HEK293 (cell line): Measurements from ENCODE around the gene CRB2.

Experiments
- CTCF ChIA-PET: fragments of 350-600 bp; formaldehyde crosslinking; extraction: SDS; loops from one replicate; lab custom pipeline; 2021; ENCODE audit warnings: antibody characterized with exemption; lab: Yijun Ruan, JAX
- POLR2A ChIA-PET: fragments of 300-600 bp; formaldehyde crosslinking; extraction: SDS; loops from one replicate; lab custom pipeline; 2020; ENCODE audit warnings: antibody characterized with exemption, inconsistent platforms; lab: Yijun Ruan, JAX
- H3K27ac ChIP-seq: fragments of 200-500 bp; sonication (Bioruptor generic); 2 replicates; pipeline ENCODE4 v1.5.1; 2014; ENCODE audit warnings: low read depth, low read length, control low read depth, inconsistent platforms; ENCODE audit errors: extremely low read depth
- H3K36me3 ChIP-seq, 2 experiments: fragments of 200-500 bp in 1 of 2; sonication (Bioruptor generic) in 1 of 2; 1 replicate in 1 of 2; 2 replicates in 1 of 2; pipeline ENCODE4 v1.5.1; 2014 to 2017; ENCODE audit warnings: inconsistent platforms in 2 of 2, low read length in 2 of 2; ENCODE audit not compliant: control insufficient read depth in 2 of 2, insufficient read depth in 1 of 2
- H3K4me1 ChIP-seq: fragments of 200-500 bp; sonication (Bioruptor generic); 2 replicates; pipeline ENCODE4 v1.5.1; 2014; ENCODE audit warnings: mild to moderate bottlenecking, low read length, inconsistent platforms; ENCODE audit not compliant: control insufficient read depth, insufficient read depth
- H3K4me3 ChIP-seq: 2 replicates; pipeline ENCODE4 v1.5.1; 2011; ENCODE audit warnings: low read depth, mild to moderate bottlenecking, control low read depth, low read length, moderate library complexity
- H3K9me3 ChIP-seq: fragments of 200-500 bp; sonication (Bioruptor generic); 2 replicates; pipeline ENCODE4 v1.5.1; 2014; ENCODE audit warnings: low read depth, low read length, inconsistent platforms; ENCODE audit not compliant: control insufficient read depth, insufficient read depth
- GLIS1 ChIP-seq: fragments of 450-650 bp; formaldehyde crosslinking; IDR thresholded peaks from 2 replicates; pipeline ENCODE4 v1.5.1; 2016; ENCODE audit warnings: missing biosample characterization, missing genetic modification characterization
- HOXA7 ChIP-seq: sonication (generic); formaldehyde crosslinking; IDR thresholded peaks from 2 replicates; pipeline ENCODE4 v1.8.1; 2022; ENCODE audit warnings: missing genetic modification reagents, borderline replicate concordance
- KLF7 ChIP-seq: fragments of 450-650 bp; formaldehyde crosslinking; IDR thresholded peaks from 2 replicates; pipeline ENCODE4 v1.5.1; 2016; ENCODE audit warnings: missing biosample characterization, missing genetic modification characterization, borderline replicate concordance
- MEIS1 ChIP-seq: sonication (generic); formaldehyde crosslinking; IDR thresholded peaks from 2 replicates; pipeline ENCODE4 v1.8.1; 2022; ENCODE audit warnings: missing genetic modification reagents, mild to moderate bottlenecking, borderline replicate concordance
- PRDM6 ChIP-seq: fragments of 450-650 bp; formaldehyde crosslinking; IDR thresholded peaks from 2 replicates; pipeline ENCODE4 v1.5.1; 2017; ENCODE audit warnings: missing biosample characterization, missing genetic modification characterization
- REPIN1 ChIP-seq: fragments of 450-650 bp; formaldehyde crosslinking; IDR thresholded peaks from 2 replicates; pipeline ENCODE4 v1.5.1; 2017; ENCODE audit warnings: missing biosample characterization, missing genetic modification characterization, low read depth
- SCRT2 ChIP-seq: fragments of 450-650 bp; formaldehyde crosslinking; IDR thresholded peaks from 2 replicates; pipeline ENCODE4 v1.5.1; 2016; ENCODE audit warnings: missing biosample characterization, missing genetic modification characterization
- SP7 ChIP-seq: fragments of 450-650 bp; formaldehyde crosslinking; IDR thresholded peaks from 2 replicates; pipeline ENCODE4 v1.5.1; 2016; ENCODE audit warnings: missing biosample characterization, missing genetic modification characterization
- ZBTB48 ChIP-seq: fragments of 450-650 bp; formaldehyde crosslinking; IDR thresholded peaks from 2 replicates; pipeline ENCODE4 v1.5.1; 2016; ENCODE audit warnings: missing biosample characterization, missing genetic modification characterization
- ZNF132 ChIP-seq: fragments of 450-650 bp; formaldehyde crosslinking; IDR thresholded peaks from 2 replicates; pipeline ENCODE4 v1.5.1; 2017; ENCODE audit warnings: missing biosample characterization, missing genetic modification characterization, borderline replicate concordance
- ZNF16 ChIP-seq: fragments of 450-650 bp; formaldehyde crosslinking; IDR thresholded peaks from 2 replicates; pipeline ENCODE4 v1.5.1; 2016; ENCODE audit warnings: low read depth, missing biosample characterization, missing genetic modification characterization
- ZNF19 ChIP-seq: fragments of 450-650 bp; formaldehyde crosslinking; IDR thresholded peaks from 2 replicates; pipeline ENCODE4; 2016; ENCODE audit warnings: missing biosample characterization, missing genetic modification characterization, low read depth
- ZNF391 ChIP-seq: fragments of 450-650 bp; formaldehyde crosslinking; IDR thresholded peaks from 2 replicates; pipeline ENCODE4 v1.5.1; 2016; ENCODE audit warnings: low read depth, missing biosample characterization, missing genetic modification characterization, borderline replicate concordance
- ZNF544 ChIP-seq: fragments of 450-650 bp; formaldehyde crosslinking; IDR thresholded peaks from 2 replicates; pipeline ENCODE4 v1.5.0; 2017; ENCODE audit warnings: missing biosample characterization, missing genetic modification characterization
- ZNF549 ChIP-seq: fragments of 450-650 bp; IDR thresholded peaks from 2 replicates; pipeline ENCODE4 v1.5.1; 2018; ENCODE audit warnings: missing biosample characterization, missing genetic modification characterization, mild to moderate bottlenecking, inconsistent platforms, moderate library complexity
- ZNF623 ChIP-seq: fragments of 450-650 bp; formaldehyde crosslinking; IDR thresholded peaks from 2 replicates; pipeline ENCODE4 v1.5.1; 2016; ENCODE audit warnings: missing biosample characterization, missing genetic modification characterization
- ZNF639 ChIP-seq: fragments of 450-650 bp; formaldehyde crosslinking; IDR thresholded peaks from 2 replicates; pipeline ENCODE4 v1.5.1; 2016; ENCODE audit warnings: missing biosample characterization, missing genetic modification characterization
- ZNF768 ChIP-seq: fragments of 450-650 bp; formaldehyde crosslinking; IDR thresholded peaks from 2 replicates; pipeline ENCODE4 v1.5.1; 2018; ENCODE audit warnings: missing biosample characterization, mild to moderate bottlenecking, missing genetic modification characterization

The CRB2 gene

GRCh38 chr9:123338710-123339665 is 17.0 kb upstream of the CRB2 start:
- ChIA-PET CTCF (interaction anchor here (0.6 to 3.0 kb wide), 2 partner anchors 9 to 11 kb away, joined by 3 to 11 read pairs; no protein-coding TSS in a partner anchor), POLR2A (interaction anchor here (0.5 kb wide), 1 partner anchor 1182 kb away, joined by 4 read pairs; no protein-coding TSS in a partner anchor)
- Histone ChIP-seq H3K27ac (no peak overlapping the region), H3K9me3 (no peaks in the 10 kb centered on the region), H3K4me3 (no peak overlapping the region), H3K4me1 (no peaks in the 10 kb centered on the region), H3K36me3 (no peaks in the 10 kb centered on the region)
- TF ChIP-seq ZNF768 (tag by site-specific recombination): peak; percentile 74; the same call in 1 of the 2 replicates
- no peak for TF ChIP-seq ZNF19 (tag by site-specific recombination)
- no peak for TF ChIP-seq KLF7 (tag by site-specific recombination)
- no peak for TF ChIP-seq REPIN1 (tag by site-specific recombination)
- no peak for TF ChIP-seq ZNF639 (tag by site-specific recombination)
- peak; percentile 76 for TF ChIP-seq ZNF16 (tag by site-specific recombination)
- no peak for TF ChIP-seq HOXA7 (CRISPR knock-in tag)

- no peak overlapping the region for H3K27ac ChIP-seq
- H3K4me1 ChIP-seq: no peaks in the 10 kb centered on the region
- H3K9me3 ChIP-seq: no peaks in the 10 kb centered on the region
- ChIA-PET POLR2A (no interaction called here), CTCF (interaction anchor here (0.6 to 3.0 kb wide), 4 partner anchors 8 to 1457 kb away, joined by 3 to 12 read pairs (median 8); no protein-coding TSS in a partner anchor)
- no peaks in the 10 kb centered on the region for H3K36me3 ChIP-seq
- no peak for TF ChIP-seq ZNF639 (tag by site-specific recombination)
- no peak for TF ChIP-seq ZNF544 (tag by site-specific recombination)
- peak; percentile 10; the same call in 1 of the 2 replicates for TF ChIP-seq ZNF623
- TF ChIP-seq MEIS1 (CRISPR knock-in tag): no peak
- TF ChIP-seq ZNF549 (tag by site-specific recombination): no peak
- peak; percentile 84 for TF ChIP-seq SCRT2 (tag by site-specific recombination)
- no peak for TF ChIP-seq ZNF391 (tag by site-specific recombination)
- H3K4me3 ChIP-seq: no peak overlapping the region
Observed at GRCh38 chr9:123339666-123340510, 16.1 kb upstream of the CRB2 start.

GRCh38 chr9:123341816-123342215 is 14.2 kb upstream of the CRB2 start:
- no peak for TF ChIP-seq GLIS1
- TF ChIP-seq PRDM6 (tag by site-specific recombination): no peak
- no peak for TF ChIP-seq ZBTB48 (tag by site-specific recombination)
- no peak for TF ChIP-seq ZNF132
- no peak for TF ChIP-seq SP7 (tag by site-specific recombination)
- CTCF ChIA-PET: interaction anchor here (1.8 kb wide), 1 partner anchor 8 kb away, joined by 12 read pairs; no protein-coding TSS in a partner anchor
- Histone ChIP-seq H3K4me1 (no peaks in the 10 kb centered on the region), H3K36me3 (no peaks in the 10 kb centered on the region), H3K27ac (no peak overlapping the region), H3K4me3 (no peak overlapping the region), H3K9me3 (no peaks in the 10 kb centered on the region)
- POLR2A ChIA-PET: no interaction called here
